WTC11 (cell line): ENCODE results near the gene FAM53B. TPM values are rescaled to one million over a fixed set of nuclear protein-coding genes. Genes with fewer than 3 reads are reported as not detected.

ENCODE experiments used
- ATAC-seq: fragments of 200-7000 bp; cut with Tn5 transposase; 2 replicates; pipeline ENCODE4 v1.10.0; 2021; ENCODE audit warnings: mild to moderate bottlenecking, moderate library complexity
- CTCF ChIA-PET: fragments of 300-600 bp; sonication (Branson Sonifier 250); formaldehyde crosslinking; loops from one replicate; lab custom pipeline; 2021; ENCODE audit warnings: antibody characterized with exemption; lab: Charles Lee
- POLR2A ChIA-PET: fragments of 350-600 bp; sonication (Branson Sonifier 250); formaldehyde crosslinking; loops from one replicate; lab custom pipeline; 2021; ENCODE audit warnings: antibody characterized with exemption; lab: Charles Lee
- DNase-seq: peaks from one replicate; pipeline ENCODE4 v3.0.0; 2021; ENCODE audit warnings: low spot score
- H3K27ac Mint-ChIP-seq: 2 replicates; pipeline ENCODE4 v1.8.0; 2021; ENCODE audit warnings: mixed read lengths
- H3K27me3 Mint-ChIP-seq: 2 replicates; pipeline ENCODE4 v1.8.0; 2021; ENCODE audit warnings: low read depth, mild to moderate bottlenecking, moderate library complexity, mixed read lengths
- H3K36me3 Mint-ChIP-seq: 2 replicates; pipeline ENCODE4 v1.8.0; 2021; ENCODE audit warnings: mixed read lengths
- H3K4me1 Mint-ChIP-seq: 2 replicates; pipeline ENCODE4 v1.8.0; 2022; ENCODE audit warnings: mixed read lengths
- H3K4me3 Mint-ChIP-seq: 2 replicates; pipeline ENCODE4 v1.8.0; 2021; ENCODE audit warnings: mild to moderate bottlenecking, moderate library complexity, mixed read lengths
- H3K9me3 Mint-ChIP-seq: 2 replicates; pipeline ENCODE4 v1.8.0; 2021; ENCODE audit warnings: mixed read lengths
- CBFB ChIP-seq: sonication (generic); formaldehyde crosslinking; IDR thresholded peaks from 2 replicates; pipeline ENCODE4 v1.8.1; 2022; ENCODE audit warnings: mild to moderate bottlenecking, low read depth, missing genetic modification reagents
- ESRRA ChIP-seq: sonication (generic); formaldehyde crosslinking; IDR thresholded peaks from 2 replicates; pipeline ENCODE4 v1.8.1; 2022; ENCODE audit warnings: mild to moderate bottlenecking, missing genetic modification reagents, borderline replicate concordance
- FOXK1 ChIP-seq: sonication (generic); formaldehyde crosslinking; IDR thresholded peaks from 2 replicates; pipeline ENCODE4 v1.8.0; 2022; ENCODE audit warnings: mild to moderate bottlenecking, moderate library complexity, missing genetic modification reagents
- HMGA2 ChIP-seq: fragments of 250-450 bp; sonication (Bioruptor Pico); IDR thresholded peaks from 2 replicates; pipeline ENCODE4 v1.4.0; 2021; ENCODE audit warnings: mild to moderate bottlenecking, moderate library complexity
- JUN ChIP-seq: sonication (generic); formaldehyde crosslinking; IDR thresholded peaks from 2 replicates; pipeline ENCODE4 v1.8.0; 2023; ENCODE audit warnings: mild to moderate bottlenecking, missing genetic modification reagents
- MXD4 ChIP-seq: fragments of 250-450 bp; sonication (Bioruptor Pico); IDR thresholded peaks from 2 replicates; pipeline ENCODE4 v1.8.0; 2021; ENCODE audit warnings: mild to moderate bottlenecking, moderate library complexity, borderline replicate concordance
- PRRX2 ChIP-seq: fragments of 250-450 bp; sonication (Bioruptor Pico); IDR thresholded peaks from 2 replicates; pipeline ENCODE4 v1.8.0; 2021; ENCODE audit warnings: mild to moderate bottlenecking
- RORB ChIP-seq: fragments of 250-450 bp; sonication (Bioruptor Pico); IDR thresholded peaks from 2 replicates; pipeline ENCODE4 v1.9.0; 2021; ENCODE audit warnings: mild to moderate bottlenecking
- ZNF138 ChIP-seq: sonication (generic); formaldehyde crosslinking; conservative IDR thresholded peaks from 2 replicates; pipeline ENCODE4 v1.8.1; 2022; ENCODE audit warnings: mild to moderate bottlenecking, moderate library complexity, missing genetic modification reagents
- ZNF263 ChIP-seq: sonication (generic); formaldehyde crosslinking; IDR thresholded peaks from 2 replicates; pipeline ENCODE4 v1.8.1; 2022; ENCODE audit warnings: low read depth, mild to moderate bottlenecking, moderate library complexity, missing genetic modification reagents
- total RNA-seq: library from RNA; stranded (reverse); gene quantifications from 3 replicates; pipeline ENCODE4 v1.2.3, GENCODE V29; 2021
- TF ChIP-seq, protein P1 (sequence below): sonication (generic); formaldehyde crosslinking; IDR thresholded peaks from 2 replicates; pipeline ENCODE4 v1.8.1; 2022; ENCODE audit warnings: low read depth, missing genetic modification reagents, borderline replicate concordance
- TF ChIP-seq, protein P2 (sequence below): sonication (generic); formaldehyde crosslinking; IDR thresholded peaks from 2 replicates; pipeline ENCODE4 v1.8.1; 2023; ENCODE audit warnings: mild to moderate bottlenecking, moderate library complexity, missing genetic modification reagents
- TF ChIP-seq, protein P3 (sequence below): sonication (generic); formaldehyde crosslinking; IDR thresholded peaks from 2 replicates; pipeline ENCODE4 v1.8.1; 2023; ENCODE audit warnings: mild to moderate bottlenecking, missing genetic modification reagents, moderate library complexity
- TF ChIP-seq, protein P4 (sequence below): fragments of 200-600 bp; IDR thresholded peaks from 2 replicates; pipeline ENCODE4 v1.8.0; 2022; ENCODE audit warnings: antibody characterized with exemption
- TF ChIP-seq, protein P5 (sequence below): fragments of 250-450 bp; sonication (Bioruptor Pico); IDR thresholded peaks from 2 replicates; pipeline ENCODE4 v2.1.2; 2022; ENCODE audit warnings: mild to moderate bottlenecking, moderate library complexity
- TF ChIP-seq, protein P6 (sequence below): sonication (generic); formaldehyde crosslinking; conservative IDR thresholded peaks from 2 replicates; pipeline ENCODE4 v1.8.1; 2022; ENCODE audit warnings: mild to moderate bottlenecking, missing genetic modification reagents
- TF ChIP-seq, protein P7 (sequence below): sonication (generic); formaldehyde crosslinking; IDR thresholded peaks from 2 replicates; pipeline ENCODE4 v1.8.1; 2022; ENCODE audit warnings: mild to moderate bottlenecking, moderate library complexity, missing genetic modification reagents

Gene FAM53B
- total RNA-seq, 1 experiment from 2014 or later, result 21.3 TPM

DNA sequence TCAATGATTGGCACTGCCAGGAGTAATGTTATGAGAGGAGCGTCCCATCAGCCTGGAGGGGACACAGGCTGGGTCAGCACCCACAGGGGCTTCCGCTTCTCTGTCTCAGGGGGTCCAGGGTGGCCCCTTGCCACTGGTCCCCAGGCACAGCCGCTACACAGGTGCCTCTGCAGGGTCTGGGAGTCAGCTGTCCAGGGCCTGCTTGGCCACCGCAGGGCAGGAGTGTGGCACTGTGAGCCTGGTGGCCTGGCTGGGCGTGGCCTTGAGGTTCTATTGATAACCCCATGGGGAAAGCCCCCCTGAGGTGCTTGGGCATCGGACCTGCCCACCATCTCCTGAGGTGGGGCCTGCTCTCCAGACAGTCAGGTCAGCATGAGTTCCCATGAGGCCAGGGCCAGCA, 146.0 kb downstream of the FAM53B start:
- ChIA-PET CTCF (no interaction called here), POLR2A (no interaction called here)
- Mint-ChIP-seq H3K27ac (no peak overlapping the region), H3K9me3 (no peaks in the 10 kb centered on the region), H3K4me3 (no peak overlapping the region), H3K4me1 (no peaks in the 10 kb centered on the region), H3K36me3 (no peaks in the 10 kb centered on the region), H3K27me3 (no peaks in the 10 kb centered on the region)
- TF ChIP-seq JUN (CRISPR knock-in tag) (no peak), CBFB (CRISPR knock-in tag) (no peak), HMGA2 (CRISPR knock-in tag) (no peak), MXD4 (CRISPR knock-in tag) (no peak), ZNF138 (no peak), ESRRA (CRISPR knock-in tag) (no peak), ZNF263 (CRISPR knock-in tag) (no peak)
- TF ChIP-seq, protein P1, sequence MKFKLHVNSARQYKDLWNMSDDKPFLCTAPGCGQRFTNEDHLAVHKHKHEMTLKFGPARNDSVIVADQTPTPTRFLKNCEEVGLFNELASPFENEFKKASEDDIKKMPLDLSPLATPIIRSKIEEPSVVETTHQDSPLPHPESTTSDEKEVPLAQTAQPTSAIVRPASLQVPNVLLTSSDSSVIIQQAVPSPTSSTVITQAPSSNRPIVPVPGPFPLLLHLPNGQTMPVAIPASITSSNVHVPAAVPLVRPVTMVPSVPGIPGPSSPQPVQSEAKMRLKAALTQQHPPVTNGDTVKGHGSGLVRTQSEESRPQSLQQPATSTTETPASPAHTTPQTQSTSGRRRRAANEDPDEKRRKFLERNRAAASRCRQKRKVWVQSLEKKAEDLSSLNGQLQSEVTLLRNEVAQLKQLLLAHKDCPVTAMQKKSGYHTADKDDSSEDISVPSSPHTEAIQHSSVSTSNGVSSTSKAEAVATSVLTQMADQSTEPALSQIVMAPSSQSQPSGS, result no peak
- TF ChIP-seq, protein P2, sequence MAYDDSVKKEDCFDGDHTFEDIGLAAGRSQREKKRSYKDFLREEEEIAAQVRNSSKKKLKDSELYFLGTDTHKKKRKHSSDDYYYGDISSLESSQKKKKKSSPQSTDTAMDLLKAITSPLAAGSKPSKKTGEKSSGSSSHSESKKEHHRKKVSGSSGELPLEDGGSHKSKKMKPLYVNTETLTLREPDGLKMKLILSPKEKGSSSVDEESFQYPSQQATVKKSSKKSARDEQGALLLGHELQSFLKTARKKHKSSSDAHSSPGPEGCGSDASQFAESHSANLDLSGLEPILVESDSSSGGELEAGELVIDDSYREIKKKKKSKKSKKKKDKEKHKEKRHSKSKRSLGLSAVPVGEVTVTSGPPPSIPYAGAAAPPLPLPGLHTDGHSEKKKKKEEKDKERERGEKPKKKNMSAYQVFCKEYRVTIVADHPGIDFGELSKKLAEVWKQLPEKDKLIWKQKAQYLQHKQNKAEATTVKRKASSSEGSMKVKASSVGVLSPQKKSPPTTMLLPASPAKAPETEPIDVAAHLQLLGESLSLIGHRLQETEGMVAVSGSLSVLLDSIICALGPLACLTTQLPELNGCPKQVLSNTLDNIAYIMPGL (CRISPR knock-in tag), result no peak
- TF ChIP-seq, protein P3, sequence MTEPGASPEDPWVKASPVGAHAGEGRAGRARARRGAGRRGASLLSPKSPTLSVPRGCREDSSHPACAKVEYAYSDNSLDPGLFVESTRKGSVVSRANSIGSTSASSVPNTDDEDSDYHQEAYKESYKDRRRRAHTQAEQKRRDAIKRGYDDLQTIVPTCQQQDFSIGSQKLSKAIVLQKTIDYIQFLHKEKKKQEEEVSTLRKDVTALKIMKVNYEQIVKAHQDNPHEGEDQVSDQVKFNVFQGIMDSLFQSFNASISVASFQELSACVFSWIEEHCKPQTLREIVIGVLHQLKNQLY (CRISPR knock-in tag), result no peak
- TF ChIP-seq, protein P4, sequence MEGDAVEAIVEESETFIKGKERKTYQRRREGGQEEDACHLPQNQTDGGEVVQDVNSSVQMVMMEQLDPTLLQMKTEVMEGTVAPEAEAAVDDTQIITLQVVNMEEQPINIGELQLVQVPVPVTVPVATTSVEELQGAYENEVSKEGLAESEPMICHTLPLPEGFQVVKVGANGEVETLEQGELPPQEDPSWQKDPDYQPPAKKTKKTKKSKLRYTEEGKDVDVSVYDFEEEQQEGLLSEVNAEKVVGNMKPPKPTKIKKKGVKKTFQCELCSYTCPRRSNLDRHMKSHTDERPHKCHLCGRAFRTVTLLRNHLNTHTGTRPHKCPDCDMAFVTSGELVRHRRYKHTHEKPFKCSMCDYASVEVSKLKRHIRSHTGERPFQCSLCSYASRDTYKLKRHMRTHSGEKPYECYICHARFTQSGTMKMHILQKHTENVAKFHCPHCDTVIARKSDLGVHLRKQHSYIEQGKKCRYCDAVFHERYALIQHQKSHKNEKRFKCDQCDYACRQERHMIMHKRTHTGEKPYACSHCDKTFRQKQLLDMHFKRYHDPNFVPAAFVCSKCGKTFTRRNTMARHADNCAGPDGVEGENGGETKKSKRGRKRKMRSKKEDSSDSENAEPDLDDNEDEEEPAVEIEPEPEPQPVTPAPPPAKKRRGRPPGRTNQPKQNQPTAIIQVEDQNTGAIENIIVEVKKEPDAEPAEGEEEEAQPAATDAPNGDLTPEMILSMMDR, result no peak
- TF ChIP-seq, protein P5, sequence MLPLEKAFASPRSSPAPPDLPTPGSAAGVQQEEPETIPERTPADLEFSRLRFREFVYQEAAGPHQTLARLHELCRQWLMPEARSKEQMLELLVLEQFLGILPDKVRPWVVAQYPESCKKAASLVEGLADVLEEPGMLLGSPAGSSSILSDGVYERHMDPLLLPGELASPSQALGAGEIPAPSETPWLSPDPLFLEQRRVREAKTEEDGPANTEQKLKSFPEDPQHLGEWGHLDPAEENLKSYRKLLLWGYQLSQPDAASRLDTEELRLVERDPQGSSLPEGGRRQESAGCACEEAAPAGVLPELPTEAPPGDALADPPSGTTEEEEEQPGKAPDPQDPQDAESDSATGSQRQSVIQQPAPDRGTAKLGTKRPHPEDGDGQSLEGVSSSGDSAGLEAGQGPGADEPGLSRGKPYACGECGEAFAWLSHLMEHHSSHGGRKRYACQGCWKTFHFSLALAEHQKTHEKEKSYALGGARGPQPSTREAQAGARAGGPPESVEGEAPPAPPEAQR, result no peak
- TF ChIP-seq, protein P6, sequence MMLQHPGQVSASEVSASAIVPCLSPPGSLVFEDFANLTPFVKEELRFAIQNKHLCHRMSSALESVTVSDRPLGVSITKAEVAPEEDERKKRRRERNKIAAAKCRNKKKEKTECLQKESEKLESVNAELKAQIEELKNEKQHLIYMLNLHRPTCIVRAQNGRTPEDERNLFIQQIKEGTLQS (CRISPR knock-in tag), result no peak
- TF ChIP-seq, protein P7, sequence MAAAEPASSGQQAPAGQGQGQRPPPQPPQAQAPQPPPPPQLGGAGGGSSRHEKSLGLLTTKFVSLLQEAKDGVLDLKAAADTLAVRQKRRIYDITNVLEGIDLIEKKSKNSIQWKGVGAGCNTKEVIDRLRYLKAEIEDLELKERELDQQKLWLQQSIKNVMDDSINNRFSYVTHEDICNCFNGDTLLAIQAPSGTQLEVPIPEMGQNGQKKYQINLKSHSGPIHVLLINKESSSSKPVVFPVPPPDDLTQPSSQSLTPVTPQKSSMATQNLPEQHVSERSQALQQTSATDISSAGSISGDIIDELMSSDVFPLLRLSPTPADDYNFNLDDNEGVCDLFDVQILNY (CRISPR knock-in tag), result no peak
- no peak for ATAC-seq
- DNase-seq, result no peak

DNA sequence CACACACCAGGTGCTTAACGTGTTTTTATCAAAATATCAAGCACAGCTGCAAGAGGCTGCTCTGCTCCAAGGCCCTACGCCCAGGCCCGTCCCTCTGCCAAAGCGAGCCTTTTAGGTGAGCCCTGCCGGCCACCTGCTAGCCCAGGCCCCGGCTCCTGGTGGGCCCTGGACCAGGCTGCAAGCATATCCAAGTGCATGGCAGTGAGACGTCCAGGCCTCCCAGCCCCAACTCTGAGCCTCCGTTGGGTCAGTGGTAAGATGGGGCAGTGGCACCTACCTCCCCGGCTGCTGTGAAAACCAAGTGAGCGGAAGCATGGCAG, 146.4 kb downstream of the FAM53B start:
- H3K4me1 Mint-ChIP-seq, result no peaks in the 10 kb centered on the region
- no peaks in the 10 kb centered on the region for H3K9me3 Mint-ChIP-seq
- DNase-seq (no peak), ATAC-seq (no peak)
- TF ChIP-seq RORB (CRISPR knock-in tag) (no peak), ZNF263 (CRISPR knock-in tag) (no peak), PRRX2 (CRISPR knock-in tag) (no peak), FOXK1 (no peak)
- TF ChIP-seq, all 79 proteins: peak for 0
- Mint-ChIP-seq H3K36me3 (no peaks in the 10 kb centered on the region), H3K27ac (no peak overlapping the region), H3K27me3 (no peaks in the 10 kb centered on the region), H3K4me3 (no peak overlapping the region)
- ChIA-PET POLR2A (no interaction called here), CTCF (interaction anchor here (1.3 kb wide), 1 partner anchor 67 kb away, joined by 3 read pairs; no protein-coding TSS in a partner anchor)
